Lower leg skin (tissue), 3 donors: ENCODE measurements around the gene OTUD6A.

Experiments used
- POLR2A ChIP-seq, 2 donors: fragments of 450-650 bp; IDR thresholded peaks; one replicate each; pipeline ENCODE4 v1.6.1; 2016 to 2017; ENCODE audit warnings: antibody characterized with exemption in 2 of 2, mild to moderate bottlenecking in 1 of 2, moderate library complexity in 1 of 2
- TF ChIP-seq, protein P1 (sequence below), 3 donors: fragments of 450-650 bp; IDR thresholded peaks; one replicate each; pipeline ENCODE4 v1.5.1; 2016; ENCODE audit warnings: antibody characterized with exemption in 3 of 3, mild to moderate bottlenecking in 3 of 3, moderate library complexity in 2 of 3

DNA sequence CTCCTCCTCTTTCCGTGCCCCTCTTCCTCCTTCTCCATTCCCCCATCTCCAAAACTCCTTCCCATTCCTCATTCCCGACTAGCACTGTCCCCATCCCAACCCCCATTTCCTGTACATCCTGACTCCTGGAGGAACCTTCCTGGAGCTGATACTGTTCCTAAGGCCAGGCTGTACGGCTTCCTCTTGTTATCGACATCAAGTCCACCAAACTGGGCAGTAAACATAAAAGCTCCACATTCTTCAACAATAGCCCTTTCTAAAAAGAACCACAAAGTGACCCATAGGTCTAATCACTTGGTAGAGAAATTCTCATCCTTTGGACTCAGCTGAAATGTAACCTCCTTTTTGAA, 35.4 kb upstream of the OTUD6A start:
- TF ChIP-seq, protein P1, sequence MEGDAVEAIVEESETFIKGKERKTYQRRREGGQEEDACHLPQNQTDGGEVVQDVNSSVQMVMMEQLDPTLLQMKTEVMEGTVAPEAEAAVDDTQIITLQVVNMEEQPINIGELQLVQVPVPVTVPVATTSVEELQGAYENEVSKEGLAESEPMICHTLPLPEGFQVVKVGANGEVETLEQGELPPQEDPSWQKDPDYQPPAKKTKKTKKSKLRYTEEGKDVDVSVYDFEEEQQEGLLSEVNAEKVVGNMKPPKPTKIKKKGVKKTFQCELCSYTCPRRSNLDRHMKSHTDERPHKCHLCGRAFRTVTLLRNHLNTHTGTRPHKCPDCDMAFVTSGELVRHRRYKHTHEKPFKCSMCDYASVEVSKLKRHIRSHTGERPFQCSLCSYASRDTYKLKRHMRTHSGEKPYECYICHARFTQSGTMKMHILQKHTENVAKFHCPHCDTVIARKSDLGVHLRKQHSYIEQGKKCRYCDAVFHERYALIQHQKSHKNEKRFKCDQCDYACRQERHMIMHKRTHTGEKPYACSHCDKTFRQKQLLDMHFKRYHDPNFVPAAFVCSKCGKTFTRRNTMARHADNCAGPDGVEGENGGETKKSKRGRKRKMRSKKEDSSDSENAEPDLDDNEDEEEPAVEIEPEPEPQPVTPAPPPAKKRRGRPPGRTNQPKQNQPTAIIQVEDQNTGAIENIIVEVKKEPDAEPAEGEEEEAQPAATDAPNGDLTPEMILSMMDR (IDR thresholded peaks at IDR 0.05): no peak
- no peak for TF ChIP-seq POLR2A (IDR thresholded peaks at IDR 0.05)
